ENCODE measurements around the gene WDR31. TPM values are rescaled to one million over a fixed set of nuclear protein-coding genes. Genes with fewer than 3 reads are reported as not detected.

WDR31 gene
- polyA plus RNA-seq, 3 donors = 0.05 to 0.11 TPM; not detected in 1

DNA sequence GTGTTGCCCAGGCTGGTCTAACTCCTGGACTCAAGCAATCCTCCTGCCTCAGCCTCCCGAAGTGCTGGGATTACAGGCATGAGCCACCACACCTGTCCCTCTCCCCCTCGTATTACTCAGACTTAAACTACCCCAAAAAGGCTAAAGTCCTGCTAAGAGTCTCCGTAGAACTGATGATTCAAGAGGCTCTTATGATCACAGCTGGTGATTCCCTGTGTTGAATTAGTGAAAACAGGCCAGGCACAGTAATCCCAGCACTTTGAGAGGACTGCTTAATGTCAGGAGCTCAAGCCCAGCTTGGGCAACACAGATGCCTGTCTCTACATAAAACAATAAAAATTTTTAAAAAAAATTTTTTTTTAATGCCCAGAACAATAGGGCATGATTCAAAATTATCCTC lies 73.9 kb downstream of the WDR31 start:
- H3K9me3 Mint-ChIP-seq = peaks cover 0 to 1% (median 0%) of the 10 kb centered on the region in 7 donors

More for the DNA sequence above, 73.9 kb downstream of the WDR31 start:
- no peaks in the 10 kb centered on the region for H3K79me2 ChIP-seq (ENCODE audit: insufficient read depth, low read length)
- peaks cover 55 to 74% of the 10 kb centered on the region in 2 donors for H3K36me3 Mint-ChIP-seq
- H3K27me3 Mint-ChIP-seq (ENCODE audit: low read depth in 3 of 3) = no peaks in the 10 kb centered on the region
- no peak overlapping the region for H3K9ac ChIP-seq (ENCODE audit: insufficient read depth, low read length, poor library complexity, severe bottlenecking)
- no peaks in the 10 kb centered on the region for H3K9me3 ChIP-seq (replicated peaks in 1 of 2; ENCODE audit: control insufficient read depth in 1 of 2, insufficient read depth in 1 of 2, low read length in 2 of 2)
- intact Hi-C loops (cut with micrococcal nuclease) = no loop called here
- peak overlapping the region in 1 of 7 donors; percentile 50 for H3K27ac Mint-ChIP-seq
- TF ChIP-seq, protein P1, sequence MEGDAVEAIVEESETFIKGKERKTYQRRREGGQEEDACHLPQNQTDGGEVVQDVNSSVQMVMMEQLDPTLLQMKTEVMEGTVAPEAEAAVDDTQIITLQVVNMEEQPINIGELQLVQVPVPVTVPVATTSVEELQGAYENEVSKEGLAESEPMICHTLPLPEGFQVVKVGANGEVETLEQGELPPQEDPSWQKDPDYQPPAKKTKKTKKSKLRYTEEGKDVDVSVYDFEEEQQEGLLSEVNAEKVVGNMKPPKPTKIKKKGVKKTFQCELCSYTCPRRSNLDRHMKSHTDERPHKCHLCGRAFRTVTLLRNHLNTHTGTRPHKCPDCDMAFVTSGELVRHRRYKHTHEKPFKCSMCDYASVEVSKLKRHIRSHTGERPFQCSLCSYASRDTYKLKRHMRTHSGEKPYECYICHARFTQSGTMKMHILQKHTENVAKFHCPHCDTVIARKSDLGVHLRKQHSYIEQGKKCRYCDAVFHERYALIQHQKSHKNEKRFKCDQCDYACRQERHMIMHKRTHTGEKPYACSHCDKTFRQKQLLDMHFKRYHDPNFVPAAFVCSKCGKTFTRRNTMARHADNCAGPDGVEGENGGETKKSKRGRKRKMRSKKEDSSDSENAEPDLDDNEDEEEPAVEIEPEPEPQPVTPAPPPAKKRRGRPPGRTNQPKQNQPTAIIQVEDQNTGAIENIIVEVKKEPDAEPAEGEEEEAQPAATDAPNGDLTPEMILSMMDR (IDR thresholded peaks at IDR 0.05) = no peak
- peaks cover 51 to 84% of the 10 kb centered on the region in 2 donors for H3K36me3 ChIP-seq (replicated peaks in 1 of 2; ENCODE audit: control insufficient read depth in 1 of 2, insufficient read depth in 2 of 2, low read length in 2 of 2)
- H3K4me2 ChIP-seq (replicated peaks; ENCODE audit: extremely low read depth, low read length, poor library complexity, severe bottlenecking) = no peak overlapping the region
- H3K4me1 Mint-ChIP-seq = no peaks in the 10 kb centered on the region
- 100% methylated on average over 2 of the region's 3 CpGs for WGBS (ENCODE audit: insufficient coverage)
- no peak overlapping the region for H2AFZ ChIP-seq (ENCODE audit: insufficient read depth, low read depth, low read length, poor library complexity, severe bottlenecking)
- no peak overlapping the region for H3K4me3 Mint-ChIP-seq
- H3K27ac ChIP-seq (ENCODE audit: low read depth in 1 of 2, low read length in 2 of 2) = no peak overlapping the region
- no peak for DNase-seq
- no peak overlapping the region for H3K4me3 ChIP-seq (replicated peaks in 1 of 3; ENCODE audit: low read depth in 2 of 3, low read length in 3 of 3)
- H4K20me1 ChIP-seq (ENCODE audit: insufficient read depth, low read length) = no peaks in the 10 kb centered on the region
- H3K27me3 ChIP-seq (ENCODE audit: control insufficient read depth in 2 of 2, insufficient read depth in 2 of 2, low read length in 2 of 2) = no peaks in the 10 kb centered on the region
- H3K4me1 ChIP-seq (ENCODE audit: control insufficient read depth in 1 of 2, insufficient read depth in 2 of 2, low read length in 2 of 2) = no peaks in the 10 kb centered on the region

Other genes with a start within 250 kb of the WDR31 start
- 100 to 1,000 TPM in 2 of 3 donors, 10 to 100 TPM in 1; 82.9 to 247 (median 188) TPM for gene SLC31A2, start 189.3 kb downstream of the WDR31 start, polyA plus RNA-seq
- gene FKBP15, start 119.0 kb downstream of the WDR31 start, polyA plus RNA-seq = 100 to 1,000 TPM in 1 of 3 donors, 10 to 100 TPM in 2; 32.3 to 120 (median 55.7) TPM
- gene SLC31A1, start 118.7 kb downstream of the WDR31 start, polyA plus RNA-seq = 10 to 100 TPM; 20.4 to 49.0 (median 38.8) TPM
- 10 to 100 TPM; 17.9 to 87.8 (median 77.8) TPM for gene CDC26, start 64.7 kb downstream of the WDR31 start, polyA plus RNA-seq
- 10 to 100 TPM; 13.0 to 23.8 (median 22.1) TPM for gene PRPF4, start 64.6 kb downstream of the WDR31 start, polyA plus RNA-seq
- gene RNF183, start 36.9 kb downstream of the WDR31 start, polyA plus RNA-seq = not detected
- under 1 TPM in 1 of 3 donors, not detected in 2; 0.16 TPM for gene BSPRY, start 9.3 kb upstream of the WDR31 start, polyA plus RNA-seq
- 10 to 100 TPM in 1 of 3 donors, 1 to 10 TPM in 2; 8.3 to 12.0 (median 9.2) TPM for gene HDHD3, start 36.7 kb upstream of the WDR31 start, polyA plus RNA-seq
- gene ALAD, start 61.0 kb upstream of the WDR31 start, polyA plus RNA-seq = 10 to 100 TPM; 17.1 to 24.6 (median 20.9) TPM
- gene POLE3, start 70.4 kb upstream of the WDR31 start, polyA plus RNA-seq = 100 to 1,000 TPM in 1 of 3 donors, 10 to 100 TPM in 2; 36.1 to 113 (median 92.1) TPM
- under 1 TPM in 1 of 3 donors, not detected in 2; 0.17 TPM for gene C9orf43, start 70.5 kb upstream of the WDR31 start, polyA plus RNA-seq
- gene RGS3, start 123.5 kb upstream of the WDR31 start, polyA plus RNA-seq = 10 to 100 TPM in 2 of 3 donors, 1 to 10 TPM in 1; 9.1 to 16.2 (median 15.8) TPM

Measured in CD14-positive monocyte (primary cell).